Measurements from ENCODE around the gene PPM1N. TPM values are rescaled to one million over a fixed set of nuclear protein-coding genes. Genes with fewer than 3 reads are reported as not detected.

Gene PPM1N
- total and polyA plus RNA-seq, 8 donors = 0.22 to 2.1 (median 0.32) TPM

GRCh38 chr19:45485305-45486077, 12.8 kb upstream of the PPM1N start:
- H3K4me1 ChIP-seq = no peaks in the 10 kb centered on the region
- ATAC-seq = peak; percentile 99
- FAIRE-seq = no peak
- H3K27me3 ChIP-seq = no peaks in the 10 kb centered on the region
- 0% methylated on average over 35 of the region's 35 CpGs for whole genome bisulfite sequencing, 2 donors
- no peaks in the 10 kb centered on the region for H3K9me3 ChIP-seq
- peak; percentile 60 to 77 (median 68) for TF ChIP-seq CTCF (IDR thresholded peaks at IDR 0.05)
- H3K27ac ChIP-seq = peak overlapping the region; percentile 5 to 81 (median 62)
- peak; percentile 95 to 100 (median 98) for DNase-seq
- no peaks in the 10 kb centered on the region for H3K36me3 ChIP-seq
- intact Hi-C loops (cut with DNase I) = no loop called here
- peak overlapping the region; percentile 38 to 73 (median 62) for H3K4me3 ChIP-seq

GRCh38 chr19:45488708-45489107, 9.5 kb upstream of the PPM1N start:
- peaks cover 0 to 3% (median 0%) of the 10 kb centered on the region in 3 donors for H3K4me1 ChIP-seq
- TF ChIP-seq CTCF (IDR thresholded peaks at IDR 0.05) = no peak
- no peak overlapping the region for H3K4me3 ChIP-seq
- WGBS, 2 donors = 71 to 79% methylated on average over 15 of the region's 15 CpGs
- ATAC-seq = no peak
- no peaks in the 10 kb centered on the region for H3K9me3 ChIP-seq
- no peak for DNase-seq
- no peaks in the 10 kb centered on the region for H3K36me3 ChIP-seq
- intact Hi-C loops (cut with DNase I) = no loop called here
- FAIRE-seq = no peak
- no peaks in the 10 kb centered on the region for H3K27me3 ChIP-seq
- H3K27ac ChIP-seq = no peak overlapping the region

- TF ChIP-seq CTCF (IDR thresholded peaks at IDR 0.05) = no peak
- H3K9me3 ChIP-seq = no peaks in the 10 kb centered on the region
- peaks cover 0 to 3% (median 0%) of the 10 kb centered on the region in 3 donors for H3K4me1 ChIP-seq
- FAIRE-seq (no peak), DNase-seq (no peak), ATAC-seq (no peak)
- H3K36me3 ChIP-seq = no peaks in the 10 kb centered on the region
- WGBS, 2 donors = 75 to 80% methylated on average over 19 to 20 of the region's 20 CpGs
- H3K27ac ChIP-seq = no peak overlapping the region
- intact Hi-C loops (cut with DNase I) = no loop called here
- no peak overlapping the region for H3K4me3 ChIP-seq
- no peaks in the 10 kb centered on the region for H3K27me3 ChIP-seq
Measured at GRCh38 chr19:45489216-45489855, 8.9 kb upstream of the PPM1N start.

DNA sequence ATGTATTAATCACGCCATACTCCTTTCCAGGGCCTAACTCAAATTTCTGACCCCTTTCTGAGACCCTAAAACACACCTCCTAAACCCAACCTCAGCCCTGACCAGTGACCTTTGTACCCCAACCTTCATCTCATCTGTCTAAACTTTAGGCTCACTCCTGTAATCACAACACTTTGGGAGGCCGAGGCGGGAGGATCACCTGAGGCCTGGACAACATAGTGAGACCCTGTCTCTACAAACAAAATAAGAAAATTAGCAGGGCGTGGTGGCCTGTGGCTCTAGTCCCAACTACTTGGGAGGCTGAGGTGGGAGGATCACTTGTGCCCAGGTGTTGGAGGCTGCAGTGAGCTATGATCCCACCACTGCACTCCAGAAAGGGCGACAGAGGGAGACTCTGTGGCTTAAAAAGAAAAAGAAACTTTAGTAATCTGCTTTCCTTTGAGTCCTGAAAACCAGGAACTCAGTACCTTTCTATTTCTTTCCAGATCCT, 6.1 kb upstream of the PPM1N start:
- ATAC-seq (no peak), FAIRE-seq (no peak), DNase-seq (no peak)
- intact Hi-C loops (cut with DNase I) = no loop called here
- Histone ChIP-seq H3K27me3 (peaks cover 0 to 4% (median 0%) of the 10 kb centered on the region in 4 donors), H3K27ac (no peak overlapping the region), H3K36me3 (no peaks in the 10 kb centered on the region), H3K4me3 (peak overlapping the region in 1 of 4 donors; percentile 45), H3K9me3 (no peaks in the 10 kb centered on the region), H3K4me1 (peaks cover 0 to 7% (median 3%) of the 10 kb centered on the region in 3 donors)
- 79 to 88% methylated on average over 5 of the region's 5 CpGs for WGBS, 2 donors
- TF ChIP-seq CTCF (IDR thresholded peaks at IDR 0.05) = no peak

All from pancreas (tissue), 10 donors.